ENCODE results near the gene TNFSF11.

DNA sequence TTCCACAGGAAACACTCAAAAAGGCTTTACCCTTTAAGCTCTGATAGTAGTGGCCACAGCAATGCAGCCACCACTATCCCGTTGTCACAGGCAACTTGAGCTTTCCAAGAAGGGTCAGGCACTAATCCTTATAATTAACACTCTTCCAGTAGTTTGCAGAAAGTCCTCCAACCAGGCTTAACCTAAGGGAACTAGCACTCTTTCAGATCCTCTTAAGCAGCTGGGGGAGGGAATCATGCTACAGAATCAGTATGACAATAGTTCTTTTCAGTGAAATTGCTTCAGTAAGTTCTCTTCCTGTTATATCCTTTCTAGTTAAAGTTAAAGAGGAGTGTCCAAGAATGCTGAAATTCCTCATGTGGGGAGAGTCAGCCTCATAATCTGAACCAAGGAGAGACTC, 82.2 kb downstream of the TNFSF11 start:
- TF ChIP-seq FOXP2 (optimal IDR thresholded peaks at IDR 0.05; ENCODE audit: control extremely low read depth, extremely low read length, insufficient read depth) (no peak), POLR2AphosphoS5 (IDR thresholded peaks at IDR 0.05; ENCODE audit: borderline replicate concordance, low read depth, low read length) (no peak)
